HG03025 (cell line): ENCODE data around the gene EXOC3.
"Not testable (repeated sequence)": the region's sequence is repeated elsewhere in the genome, so short reads cannot be mapped to it uniquely, and the experiment has no call there.

Source experiments
- ATAC-seq: cut with Tn5 transposase; IDR thresholded peaks from one replicate; pipeline ENCODE4 v1.9.1; 2021; ENCODE audit warnings: mild to moderate bottlenecking, moderate library complexity; ENCODE audit not compliant: unreplicated experiment, low FRiP score

EXOC3 gene

DNA sequence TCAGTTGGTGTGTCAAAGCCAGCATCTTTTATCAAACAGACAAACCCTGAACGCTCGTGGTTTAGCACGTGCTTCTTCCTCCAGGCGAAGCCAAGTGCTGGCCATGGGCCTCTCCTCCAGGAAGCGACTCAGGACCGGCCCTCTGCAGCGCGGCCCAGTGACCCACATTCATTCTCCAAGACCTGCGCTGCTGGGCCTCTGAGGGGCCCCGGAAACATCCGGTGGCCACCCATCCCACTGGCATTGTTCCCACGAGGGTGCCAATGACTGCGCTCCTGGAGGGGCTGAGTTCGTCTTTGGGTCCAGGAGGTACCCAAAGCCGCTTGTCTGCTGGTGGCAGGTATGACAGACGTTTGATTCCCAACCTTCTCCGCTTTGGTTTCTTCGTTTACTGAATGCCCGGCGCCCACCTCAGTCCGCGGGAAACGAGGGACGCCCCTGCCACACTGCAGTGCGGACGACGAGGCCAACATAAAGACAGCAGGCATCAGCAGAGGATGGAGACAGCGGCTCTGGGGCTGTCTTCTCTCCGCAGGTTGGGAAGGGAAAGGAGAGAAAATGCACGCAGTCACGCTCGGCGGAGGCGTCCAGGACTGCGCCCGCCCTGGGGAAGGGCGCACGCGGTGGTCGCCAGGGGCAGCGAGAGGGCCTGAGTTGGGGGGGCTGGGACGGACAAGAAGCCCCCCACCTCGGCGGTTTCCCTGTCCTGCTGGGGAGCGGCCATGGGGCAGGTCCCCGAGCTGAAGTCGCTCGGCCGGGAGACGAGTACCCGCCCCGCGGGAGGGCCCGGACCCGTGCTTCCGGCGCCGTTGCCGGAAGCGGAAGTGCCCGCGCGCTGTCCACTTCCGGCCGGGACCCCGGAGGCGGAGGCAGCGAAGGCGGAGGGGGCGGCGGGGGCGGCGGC is at the start of gene EXOC3:
EXOC3 (plus strand) TSS at position 842 of the 904 bp plus-strand sequence. CDS start 3,030 bp downstream, outside the sequence.
- ATAC-seq: peak; percentile 78

DNA sequence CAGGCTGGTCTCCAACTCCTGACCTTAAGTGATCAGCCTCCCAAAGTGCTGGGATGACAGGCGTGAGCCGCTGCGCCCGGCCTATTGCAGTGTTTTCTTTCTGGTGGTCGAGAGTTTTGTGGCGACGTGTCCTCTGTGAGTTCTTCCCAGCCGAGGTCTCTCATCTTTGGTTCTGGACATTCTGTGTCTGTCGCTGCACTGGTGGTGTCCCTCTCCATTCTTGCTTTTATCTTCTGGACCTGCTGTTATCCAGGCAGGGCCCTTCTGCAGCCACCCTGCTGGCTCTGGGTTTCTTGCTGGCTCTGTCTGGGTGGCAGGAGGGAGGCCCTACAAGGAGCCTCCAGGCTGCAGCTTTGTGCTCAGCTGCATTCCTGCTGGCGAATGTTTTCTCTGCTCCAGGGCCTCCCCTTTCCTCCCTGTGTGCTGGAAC is 49.1 kb upstream of the EXOC3 start:
- no peak for ATAC-seq

DNA sequence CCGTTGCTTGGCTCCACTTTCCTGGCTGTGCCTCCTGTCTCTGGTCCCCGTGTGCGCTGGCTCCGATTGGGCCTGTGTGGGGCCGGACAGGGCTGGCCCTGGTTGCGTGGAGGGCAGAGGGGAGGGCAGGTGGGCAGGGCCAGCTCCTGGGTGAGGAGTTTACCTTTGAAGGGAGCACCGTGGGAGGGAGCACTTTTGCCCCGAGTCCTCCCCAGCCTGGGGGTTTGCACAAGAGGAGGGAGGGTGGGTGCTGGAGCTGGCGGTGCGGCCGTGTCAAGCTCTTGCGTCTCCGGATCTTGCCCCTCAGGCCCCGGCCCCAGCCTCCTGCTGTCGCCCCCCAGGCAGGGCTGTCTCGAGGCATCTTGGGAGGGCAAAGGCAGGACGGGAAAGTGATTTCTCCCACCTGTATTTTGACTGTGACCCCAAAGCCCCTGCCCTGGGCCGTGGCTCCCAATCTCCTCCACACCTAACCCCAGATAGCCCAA is 48.3 kb upstream of the EXOC3 start:
- ATAC-seq: no peak

DNA sequence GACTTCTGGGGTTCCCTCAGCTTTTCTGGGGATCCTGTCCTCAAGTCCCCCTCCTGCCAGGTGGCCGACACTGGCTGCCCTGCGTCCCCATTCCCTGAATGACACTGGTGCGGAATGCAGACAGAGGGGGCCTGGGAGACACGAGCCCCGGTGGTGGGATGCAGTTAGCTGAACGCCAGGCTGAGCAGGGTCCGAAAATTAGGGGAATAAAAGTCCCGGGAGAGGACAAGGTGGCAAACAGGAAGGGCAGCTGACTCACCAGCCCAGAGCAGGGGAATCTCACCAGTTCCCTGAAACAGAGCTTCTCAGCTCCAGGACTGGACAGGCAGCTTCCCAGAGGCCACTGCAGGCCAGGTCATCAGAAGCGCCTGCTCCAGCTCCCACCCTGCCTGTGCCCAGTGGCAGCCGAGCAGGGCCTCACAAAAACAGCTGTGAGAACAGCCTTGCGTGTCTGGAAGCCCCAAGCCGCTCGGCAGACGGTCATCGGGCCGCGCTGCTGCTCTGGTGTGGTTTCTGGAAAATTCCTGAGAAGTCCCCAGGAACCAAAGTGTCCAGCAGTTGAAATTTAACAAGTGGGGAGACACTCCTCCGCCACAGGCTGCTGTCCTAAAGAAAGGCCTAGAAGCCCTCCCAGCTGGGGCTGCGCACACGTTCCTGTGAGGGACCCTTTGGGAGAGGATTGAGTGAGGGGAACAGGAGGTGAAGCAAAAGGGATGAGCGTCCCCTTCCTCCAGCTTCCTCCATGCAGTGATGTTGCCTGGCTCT is 47.6 kb upstream of the EXOC3 start:
- ATAC-seq: no peak

DNA sequence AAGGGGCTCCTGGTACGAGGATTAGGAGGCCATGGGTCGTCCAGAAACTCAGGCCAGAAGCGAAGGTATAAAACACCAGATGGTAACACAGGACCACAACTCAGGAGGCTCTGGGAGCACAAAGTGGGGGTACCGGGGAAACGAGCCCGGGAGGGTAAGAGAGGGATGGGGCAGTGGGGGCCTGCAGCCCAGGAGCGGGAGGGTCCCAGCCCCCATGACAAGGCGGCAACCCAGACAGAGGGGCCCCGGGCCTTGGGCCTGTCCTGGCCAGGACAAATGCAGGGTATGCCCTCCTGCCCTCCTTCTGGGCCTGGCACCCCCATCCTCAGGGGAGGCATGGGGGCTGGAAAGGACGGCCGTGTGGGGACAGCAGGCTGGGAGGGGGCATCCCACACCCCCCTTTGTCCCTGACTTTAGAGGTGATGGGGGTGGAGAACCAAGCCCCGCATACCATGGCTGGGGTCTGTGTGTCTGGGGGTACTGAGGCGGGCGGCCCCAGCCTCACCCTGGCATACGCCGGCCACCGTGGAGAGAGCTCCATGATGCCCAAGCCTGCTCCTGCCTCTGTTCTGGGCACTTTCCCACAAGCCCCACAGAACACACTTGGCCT is 47.0 kb upstream of the EXOC3 start:
- no peak for ATAC-seq

DNA sequence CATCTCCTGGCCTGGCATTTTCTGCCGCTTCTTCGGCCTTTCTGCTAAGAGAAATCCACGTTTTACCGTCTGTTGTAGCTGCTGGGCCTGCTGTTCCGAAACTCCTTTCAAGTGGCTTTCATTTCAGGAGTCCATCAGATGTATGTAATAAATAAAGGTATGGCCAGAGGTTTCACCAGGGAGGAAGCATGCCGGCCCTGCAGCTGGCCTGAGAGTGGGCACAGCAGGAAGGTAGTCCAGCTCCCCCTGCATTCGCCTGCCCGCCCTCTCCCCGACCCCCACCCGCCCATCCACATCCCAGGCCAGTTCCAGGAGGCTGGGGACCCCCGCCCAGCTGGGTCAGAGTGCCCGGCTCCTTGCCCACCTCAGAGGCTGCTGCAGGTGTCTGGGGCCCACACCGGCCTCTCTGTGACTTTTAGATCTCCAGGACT is 46.4 kb upstream of the EXOC3 start:
- no peak for ATAC-seq

DNA sequence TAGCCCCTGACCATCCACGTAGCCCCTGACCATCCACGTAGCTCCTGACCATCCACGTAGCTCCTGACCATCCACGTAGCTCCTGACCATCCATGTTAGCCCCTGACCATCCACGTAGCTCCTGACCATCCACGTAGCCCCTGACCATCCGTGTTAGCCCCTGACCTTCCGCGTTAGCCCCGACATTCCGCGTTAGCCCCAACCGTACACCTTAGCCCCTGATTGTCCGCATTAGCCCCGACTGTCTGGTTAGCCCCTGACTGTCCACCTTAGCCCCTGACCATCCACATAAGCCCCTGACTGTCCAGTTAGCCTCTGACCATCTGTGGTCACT is 44.9 kb upstream of the EXOC3 start:
- not testable (repeated sequence) for ATAC-seq

DNA sequence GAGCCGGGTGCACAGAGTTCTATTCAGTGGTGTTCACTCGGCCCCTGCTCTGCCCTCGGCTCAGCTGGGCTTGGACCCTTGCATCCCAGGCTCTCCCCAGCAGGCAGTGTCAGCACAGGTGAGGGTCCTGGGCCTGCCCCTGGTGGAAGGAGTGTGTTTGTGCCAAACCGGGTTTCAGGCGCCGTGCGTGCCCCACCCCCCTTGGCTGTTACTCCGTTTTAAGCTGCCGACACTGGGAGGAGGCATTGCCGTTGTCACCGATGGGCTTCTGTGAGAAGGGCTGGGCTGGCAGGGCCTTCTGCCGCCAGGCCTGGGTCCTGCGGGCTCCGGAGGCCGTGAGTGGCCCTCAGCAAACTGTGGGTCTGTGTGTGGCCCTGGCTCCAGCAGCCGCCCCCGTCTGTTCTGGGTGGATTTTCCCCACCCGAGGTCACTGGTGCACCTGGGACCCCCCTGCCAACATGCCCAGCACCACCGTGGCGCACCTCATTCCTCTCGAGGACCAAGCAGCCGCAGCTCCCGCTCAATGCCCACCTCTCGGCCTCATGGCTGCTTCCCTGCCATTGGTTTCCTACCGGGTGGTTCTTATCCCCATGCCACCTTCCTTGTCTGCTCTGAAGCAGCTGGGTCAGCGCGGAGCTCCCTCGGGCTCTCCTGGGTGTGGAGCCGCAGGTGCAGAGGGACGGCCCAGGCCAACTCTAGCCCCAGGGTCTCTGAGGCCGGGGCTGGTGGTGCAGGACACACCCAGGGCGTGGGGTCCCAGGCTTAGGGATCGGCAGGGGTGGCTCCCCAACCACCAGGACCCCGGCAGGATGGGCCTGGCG is 44.3 kb upstream of the EXOC3 start:
- ATAC-seq: no peak

DNA sequence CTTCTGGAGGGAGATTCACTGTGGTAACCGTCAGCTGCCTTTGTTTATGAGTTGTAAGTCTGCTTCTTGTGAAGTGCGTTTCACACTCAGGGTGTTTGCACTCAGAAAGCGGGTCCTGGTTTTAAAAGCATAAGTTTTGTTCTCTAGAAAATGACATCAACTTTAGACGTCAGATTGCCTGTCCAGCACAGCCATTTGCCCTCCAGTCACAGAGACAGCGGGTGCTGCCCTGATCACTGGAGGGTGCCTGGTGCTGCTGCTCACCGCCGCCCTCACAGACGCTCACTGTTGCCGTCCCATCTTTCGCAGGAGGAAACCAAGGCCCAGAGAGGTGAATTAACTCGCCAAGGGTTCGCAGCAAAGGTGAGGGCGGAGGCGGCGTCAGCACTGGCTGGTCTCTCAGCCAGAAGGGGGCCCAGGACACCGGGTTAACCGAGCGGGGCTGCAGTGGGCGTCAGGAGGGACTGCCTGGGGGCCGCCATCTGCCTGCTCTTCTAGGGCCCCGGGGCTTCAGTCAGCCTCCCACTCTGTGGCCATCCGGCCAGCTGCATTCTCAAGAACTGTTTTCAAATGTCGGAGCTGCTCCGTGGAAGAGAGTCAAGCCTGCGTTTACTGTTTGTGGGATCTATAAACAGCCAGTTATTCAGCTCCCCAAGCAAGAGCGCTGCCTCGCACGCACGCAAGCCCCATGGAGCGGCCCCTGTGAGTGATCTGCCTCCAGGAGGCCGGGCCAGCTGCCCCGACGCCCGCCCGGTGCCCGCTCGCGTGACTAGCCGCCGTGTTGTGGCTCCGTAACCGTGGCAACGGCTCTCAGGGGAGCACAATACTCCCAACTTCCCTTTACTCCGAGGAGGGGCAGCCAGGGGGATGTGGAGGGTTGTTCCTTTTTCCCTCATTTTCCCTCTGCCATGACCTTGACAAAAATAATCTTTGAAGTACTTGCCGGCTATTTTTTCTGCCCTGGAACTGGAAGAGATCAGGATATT is 43.4 kb upstream of the EXOC3 start:
- ATAC-seq: peak; percentile 46

DNA sequence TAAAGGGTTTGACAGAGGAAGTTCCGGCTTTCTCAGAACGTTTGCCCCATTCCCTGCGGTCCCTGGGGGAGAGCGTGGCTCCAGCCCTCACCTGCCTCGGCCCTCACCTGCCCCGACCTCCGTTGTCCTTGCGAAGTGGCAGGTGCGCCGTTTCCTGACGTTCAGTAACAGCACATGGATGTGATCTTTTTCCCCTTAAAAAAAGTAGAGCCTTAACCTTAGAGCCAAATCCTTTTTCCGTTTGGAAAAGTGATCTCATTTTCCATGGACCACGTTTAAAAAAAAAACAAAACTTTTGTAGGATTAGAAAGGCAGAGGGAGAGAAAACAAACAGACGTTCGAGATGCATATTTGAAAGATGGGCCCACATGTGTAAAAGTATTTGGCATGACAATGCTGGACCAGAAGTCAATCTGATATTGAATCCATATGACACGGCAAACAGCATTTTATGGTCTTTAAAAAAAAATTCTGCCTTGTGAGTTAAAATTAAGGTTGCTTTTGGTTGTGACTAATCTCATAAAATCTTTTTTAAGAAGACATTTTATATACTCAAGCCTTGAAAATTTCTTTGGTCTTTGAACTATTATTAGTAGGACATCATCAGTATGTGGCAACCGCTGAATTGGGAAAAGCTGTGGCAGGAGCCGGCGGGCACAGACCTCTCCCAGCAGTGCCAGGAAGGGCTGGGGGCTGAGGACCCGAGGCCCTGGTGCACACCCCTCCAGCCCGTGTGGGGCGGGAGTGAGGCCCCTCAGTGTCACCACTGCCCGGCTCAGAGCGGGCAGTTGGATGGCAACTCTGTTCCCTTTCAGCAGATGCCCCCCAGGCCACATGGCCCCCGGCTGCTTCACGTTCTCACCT is 42.5 kb upstream of the EXOC3 start:
- ATAC-seq: no peak

DNA sequence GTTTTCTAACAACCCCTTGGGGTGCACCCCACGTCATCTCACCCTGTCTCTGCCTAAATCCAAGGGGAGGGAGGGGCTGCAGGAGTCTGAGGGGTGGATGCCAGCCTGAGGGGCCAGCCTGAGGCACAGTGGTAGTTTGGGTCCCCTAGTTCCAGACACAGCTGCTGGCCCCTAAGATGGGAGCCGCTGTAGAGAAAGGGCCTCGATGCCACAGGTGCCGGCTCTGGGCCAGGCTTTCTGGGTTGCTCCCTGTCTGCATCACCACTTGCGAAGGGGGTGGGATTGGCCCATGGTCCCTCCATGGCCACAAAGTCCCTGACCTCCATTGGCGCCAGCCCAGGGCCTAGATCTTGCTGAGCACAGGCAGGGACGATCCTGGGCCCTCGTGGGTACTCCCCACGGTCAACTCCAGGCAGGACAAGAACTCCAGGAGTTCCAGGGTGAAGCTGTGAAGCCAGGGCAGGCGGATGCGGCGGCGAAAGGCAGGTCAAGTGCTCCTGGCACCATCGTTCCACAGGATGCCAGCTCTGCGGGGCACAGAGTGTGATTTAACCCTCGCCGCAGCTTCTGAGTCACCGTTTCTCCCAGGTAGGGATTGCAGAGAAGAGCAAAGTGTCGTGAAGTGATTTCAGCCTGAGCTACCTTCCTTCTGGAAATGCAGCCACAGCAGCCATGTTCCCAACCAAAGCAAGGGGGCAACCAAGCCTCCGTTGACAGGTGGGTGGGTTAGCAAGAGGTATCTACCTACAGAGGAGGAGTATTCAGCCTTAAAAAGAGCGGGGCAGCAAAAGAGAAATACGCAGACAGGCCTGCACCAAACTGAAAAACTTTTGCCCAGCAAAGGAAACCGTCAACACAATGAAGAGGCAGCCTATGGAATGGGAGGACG is 41.6 kb upstream of the EXOC3 start:
- ATAC-seq: no peak

DNA sequence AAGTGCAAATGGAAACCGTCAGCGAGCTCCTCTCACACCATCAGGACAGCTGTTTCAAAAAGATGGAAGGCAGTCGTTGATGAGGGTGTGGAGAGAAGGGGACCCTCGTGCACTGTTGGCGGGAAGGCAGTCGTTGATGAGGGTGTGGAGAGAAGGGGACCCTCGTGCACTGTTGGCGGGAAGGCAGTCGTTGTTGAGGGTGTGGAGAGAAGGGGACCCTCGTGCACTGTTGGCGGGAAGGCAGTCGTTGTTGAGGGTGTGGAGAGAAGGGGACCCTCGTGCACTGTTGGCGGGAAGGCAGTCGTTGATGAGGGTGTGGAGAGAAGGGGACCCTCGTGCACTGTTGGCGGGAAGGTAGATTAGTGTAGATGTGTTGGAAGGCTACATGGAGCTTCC is 40.8 kb upstream of the EXOC3 start:
- ATAC-seq: not testable (repeated sequence)

DNA sequence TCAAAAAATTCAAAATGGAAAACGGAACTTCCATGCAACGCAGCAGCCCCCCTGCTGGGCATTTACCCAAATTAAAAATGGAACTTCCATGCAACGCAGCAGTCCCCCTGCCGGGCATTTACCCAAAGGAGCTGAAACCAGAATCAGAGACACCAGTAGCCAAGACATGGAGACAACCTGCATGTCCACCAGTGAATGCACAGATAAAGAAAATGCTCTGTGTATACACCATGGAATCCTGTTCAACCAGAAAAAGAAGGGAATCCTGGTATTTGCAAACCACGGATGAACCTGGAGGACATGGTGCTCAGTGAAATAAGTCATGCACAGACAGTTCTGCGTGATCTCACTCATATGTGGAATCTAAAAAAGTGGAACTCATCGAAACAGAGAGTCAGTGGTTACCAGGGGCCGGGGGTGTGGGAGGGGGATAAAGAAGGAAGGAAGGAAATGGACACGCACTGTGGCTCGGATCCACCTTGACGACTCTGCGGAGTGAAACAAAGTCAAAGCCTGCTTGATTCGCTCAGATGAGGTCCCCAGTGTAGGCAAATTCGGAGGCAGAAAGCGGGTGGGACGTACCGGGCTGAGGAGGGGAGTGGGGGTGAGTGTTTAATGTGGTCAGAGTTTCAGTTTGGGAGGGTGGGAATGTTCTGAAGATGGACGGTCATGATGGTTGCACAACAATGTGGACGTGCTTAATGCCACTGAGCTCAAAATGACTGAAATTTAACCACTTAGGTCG is 40.2 kb upstream of the EXOC3 start:
- ATAC-seq: peak; percentile 48

DNA sequence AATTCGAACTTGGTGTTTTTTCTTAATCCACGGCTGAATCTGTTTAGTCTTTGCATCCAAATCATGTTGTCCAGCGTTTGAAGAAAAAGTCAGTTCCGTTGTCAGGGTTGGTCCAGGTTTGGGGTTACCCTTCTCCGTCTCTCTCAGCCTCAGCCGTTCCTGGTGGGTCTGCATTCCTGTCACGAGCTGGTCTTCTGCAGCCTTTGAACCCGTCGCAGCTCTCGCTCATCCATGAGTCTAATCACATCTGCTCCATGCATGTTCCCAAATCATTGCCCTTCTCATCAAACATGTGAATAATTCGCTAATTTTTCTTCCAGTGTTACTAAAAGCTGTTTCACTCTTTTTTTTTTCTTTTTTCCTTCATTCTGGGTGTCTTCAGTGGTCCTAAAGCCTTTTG is 39.0 kb upstream of the EXOC3 start:
- no peak for ATAC-seq

DNA sequence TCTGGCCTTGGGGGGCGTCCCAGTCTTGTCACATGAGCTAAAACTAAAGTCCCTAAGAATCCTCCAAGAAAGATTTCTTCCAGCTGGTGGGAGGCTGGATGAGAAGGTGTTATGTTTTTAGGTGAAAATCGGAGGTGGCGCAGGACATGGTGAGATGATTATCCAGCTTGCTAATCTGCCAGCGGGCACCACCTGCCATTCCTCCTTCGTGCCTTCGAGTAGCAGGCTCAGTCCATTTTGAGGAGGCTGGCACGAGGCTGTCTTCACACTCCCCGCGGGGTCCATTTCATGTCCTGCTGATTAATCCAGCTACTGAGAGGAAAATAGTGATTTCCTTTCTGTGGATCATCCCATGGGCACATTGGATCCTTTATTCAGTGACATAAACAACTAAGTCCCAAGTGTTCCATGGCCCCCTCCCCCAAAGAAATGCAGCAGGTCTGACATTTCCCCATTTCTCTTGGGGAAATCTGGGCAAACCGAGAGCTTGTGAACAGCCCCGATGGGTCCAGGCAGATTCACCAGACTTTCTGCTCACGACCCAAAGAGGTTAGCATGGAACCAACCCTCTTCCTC is 38.2 kb upstream of the EXOC3 start:
- ATAC-seq: no peak

DNA sequence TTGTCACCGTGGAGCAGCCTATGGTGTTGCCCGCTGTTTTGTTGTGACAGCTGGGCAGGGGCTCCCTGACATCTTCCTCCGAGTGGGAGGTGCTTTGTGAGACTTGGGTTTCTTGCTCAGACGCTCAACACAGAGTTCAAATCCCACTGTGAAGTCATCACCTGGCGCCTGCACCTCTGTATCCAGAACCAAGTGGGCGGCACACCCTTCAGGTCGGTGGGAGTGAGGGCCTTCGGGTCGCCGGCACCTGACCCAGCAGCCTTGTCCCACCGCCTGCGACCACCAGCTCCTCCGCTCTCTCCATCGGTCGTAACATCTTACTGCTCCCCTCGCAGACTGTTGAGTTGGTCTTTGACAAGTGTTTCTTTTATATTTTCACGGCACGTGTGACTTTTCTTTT is 37.6 kb upstream of the EXOC3 start:
- no peak for ATAC-seq
